HUDEP-2 (cell line): ENCODE measurements around the gene MAML3.

Source experiments
- DNase-seq, 76 experiments: peaks; one replicate each; lab custom pipeline; 2025; ENCODE audit not compliant: unreplicated experiment in 76 of 76; lab: John Stamatoyannopoulos, UW

Gene MAML3

DNA sequence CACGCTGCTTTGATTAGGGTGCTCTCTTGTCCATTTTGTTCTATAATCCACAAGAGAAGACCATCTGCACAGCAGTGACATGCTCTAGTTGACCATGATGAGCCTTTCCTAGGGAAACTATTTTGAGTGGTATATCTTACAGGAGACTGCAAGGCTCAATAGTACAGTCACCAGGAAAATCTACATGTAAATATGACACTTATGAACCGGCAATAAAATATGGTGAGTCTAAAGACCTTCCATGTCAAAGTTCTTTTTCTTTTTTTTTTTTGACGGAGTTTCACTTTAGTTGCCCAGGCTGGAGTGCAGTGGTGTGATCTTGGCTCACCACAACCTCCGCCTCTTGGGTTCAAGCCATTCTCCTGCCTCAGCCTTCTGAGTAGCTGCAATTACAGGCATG lies 384.6 kb downstream of the MAML3 start:
- DNase-seq, result no peak

GRCh38 chr4:139768896-139769295 lies 385.1 kb downstream of the MAML3 start:
- DNase-seq, result peak in 13 of 76 experiments; percentile 1 to 21 (median 9)

GRCh38 chr4:139768366-139768765 lies 385.6 kb downstream of the MAML3 start:
- no peak for DNase-seq

DNA sequence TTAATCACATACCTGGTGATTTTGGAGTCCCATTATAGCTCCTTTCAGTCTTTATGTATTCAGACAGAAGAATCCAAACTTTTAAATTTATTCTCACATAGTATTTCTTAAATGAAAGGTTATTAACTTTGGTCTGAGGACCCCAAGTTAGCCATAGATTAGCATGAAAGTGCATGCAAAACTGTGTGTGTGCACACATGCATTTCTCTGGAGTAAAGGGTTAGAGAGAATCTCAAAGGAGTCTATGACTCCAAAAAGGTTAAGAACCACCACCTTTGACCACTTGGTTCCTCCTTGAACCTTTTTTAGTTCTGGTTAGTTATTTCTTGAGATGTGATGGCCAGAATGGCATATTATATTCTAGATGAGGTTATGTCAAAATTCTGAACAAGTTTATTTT lies 386.4 kb downstream of the MAML3 start:
- no peak for DNase-seq

- no peak for DNase-seq
Observed at GRCh38 chr4:139767168-139767567, 386.8 kb downstream of the MAML3 start.

DNA sequence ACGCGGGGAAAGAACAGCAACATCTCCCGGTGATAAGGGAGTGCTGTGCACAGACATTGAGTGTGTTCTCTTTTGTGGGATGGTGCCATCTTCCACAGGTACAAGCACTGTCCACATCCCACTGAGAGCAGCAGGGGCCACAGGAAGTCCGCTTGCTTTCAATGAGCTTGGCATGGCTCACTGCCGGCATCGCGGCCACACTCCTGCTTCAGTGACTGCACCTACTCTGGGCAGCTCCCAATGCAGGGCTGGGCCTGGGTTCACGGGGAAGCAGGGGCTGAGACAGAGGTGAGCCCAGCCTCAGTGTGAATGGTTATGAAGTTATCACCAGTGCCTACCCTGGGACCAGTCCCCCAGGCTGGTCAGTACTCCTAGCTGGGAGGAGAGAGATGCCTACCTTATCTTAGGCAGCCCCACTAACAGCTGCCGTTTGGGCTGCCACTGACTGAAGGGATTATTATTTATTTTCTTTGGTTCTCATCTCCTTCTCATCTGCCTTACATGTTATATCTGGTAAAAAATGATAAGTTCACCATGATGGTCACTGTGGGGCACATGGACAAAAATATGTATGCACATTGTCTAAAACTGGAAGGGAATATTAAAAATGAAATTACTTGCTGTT lies 389.2 kb downstream of the MAML3 start:
- DNase-seq, result no peak

DNA sequence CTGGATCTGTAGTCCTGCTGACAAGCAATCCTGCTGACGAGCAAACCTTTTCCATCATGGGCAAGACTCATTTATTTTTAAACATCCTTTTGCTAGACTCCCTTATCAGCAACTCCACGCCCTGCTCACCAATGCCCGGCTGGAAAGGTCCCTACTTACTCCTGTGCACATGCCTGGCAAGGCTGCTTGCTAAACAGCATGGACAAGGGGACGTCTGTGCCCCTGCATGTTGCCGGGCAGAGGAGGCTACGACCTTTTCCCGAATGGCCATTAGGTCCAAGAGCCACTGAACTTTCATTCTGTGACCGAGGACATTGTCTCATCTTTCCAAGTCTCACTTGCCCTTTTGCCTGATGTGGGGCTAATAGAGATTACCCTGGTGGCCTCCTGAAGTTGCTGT lies 389.8 kb downstream of the MAML3 start:
- no peak for DNase-seq

DNA sequence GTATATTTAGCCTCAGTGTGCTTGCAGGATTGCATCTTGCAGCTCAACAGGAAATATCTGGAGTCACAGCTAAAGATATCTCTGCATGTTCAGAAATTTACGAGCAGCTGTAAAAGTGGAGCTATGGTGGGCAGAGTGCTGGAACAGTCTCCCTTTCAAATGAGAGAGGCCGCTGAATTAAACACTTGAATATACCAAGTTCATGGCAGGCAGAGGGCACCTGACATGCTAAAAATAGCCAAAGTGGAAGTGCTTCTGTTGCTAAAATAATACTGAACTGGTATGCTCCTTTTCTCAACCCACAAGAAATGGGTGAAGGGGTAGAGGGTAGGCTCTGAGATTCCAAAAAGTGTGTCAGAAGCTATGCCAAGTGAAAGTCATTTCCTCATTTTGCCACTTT lies 390.3 kb downstream of the MAML3 start:
- no peak for DNase-seq

- no peak for DNase-seq
Observed at GRCh38 chr4:139763205-139763604, 390.8 kb downstream of the MAML3 start.

- DNase-seq, result no peak
Observed at GRCh38 chr4:139762720-139763119, 391.3 kb downstream of the MAML3 start.

GRCh38 chr4:139761461-139761860 lies 392.5 kb downstream of the MAML3 start:
- DNase-seq, result peak in 12 of 76 experiments; percentile 2 to 37 (median 8)

DNA sequence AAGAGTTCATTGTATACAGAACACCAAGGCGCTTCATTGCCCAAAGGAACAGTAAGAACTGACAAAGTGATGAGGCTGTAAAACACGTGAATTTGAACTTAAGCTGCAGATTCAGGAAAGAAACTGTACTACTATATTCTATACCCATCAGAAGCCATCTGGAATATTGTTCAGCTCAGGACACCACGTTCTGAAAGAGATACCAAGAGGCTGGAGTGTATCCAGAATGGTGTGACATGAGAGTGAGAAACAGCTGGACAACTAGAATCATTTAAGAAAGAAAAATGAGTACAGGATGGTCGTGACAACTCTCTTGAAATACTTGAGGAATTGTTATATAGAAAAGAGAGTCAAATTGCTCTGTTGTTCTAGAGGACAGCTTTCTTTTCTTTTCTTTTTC lies 393.4 kb downstream of the MAML3 start:
- DNase-seq, result no peak

GRCh38 chr4:139759097-139759496 lies 394.9 kb downstream of the MAML3 start:
- DNase-seq, result no peak

- no peak for DNase-seq
Observed at GRCh38 chr4:139756391-139757180, 397.4 kb downstream of the MAML3 start.

DNA sequence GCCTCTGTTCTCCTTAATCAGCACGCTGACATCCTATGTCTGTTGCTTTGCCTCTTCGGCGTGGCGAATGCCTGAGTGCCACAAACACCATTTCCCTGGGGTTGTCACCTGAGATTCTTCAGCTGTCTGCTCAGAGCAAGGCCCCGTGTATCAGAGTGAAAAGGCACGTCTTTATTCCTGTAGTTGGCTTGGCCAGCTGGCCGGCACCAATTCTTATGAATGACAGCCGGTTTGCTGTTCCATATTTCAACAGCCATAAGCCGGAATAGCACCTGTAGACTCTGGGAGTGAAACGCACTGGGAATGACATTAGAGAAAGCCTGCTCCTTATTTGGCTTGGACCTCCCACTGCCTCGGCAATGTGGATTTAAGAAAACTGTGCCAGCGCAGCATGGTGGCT lies 399.0 kb downstream of the MAML3 start:
- no peak for DNase-seq

GRCh38 chr4:139753686-139754085 lies 400.3 kb downstream of the MAML3 start:
- DNase-seq, result no peak

DNA sequence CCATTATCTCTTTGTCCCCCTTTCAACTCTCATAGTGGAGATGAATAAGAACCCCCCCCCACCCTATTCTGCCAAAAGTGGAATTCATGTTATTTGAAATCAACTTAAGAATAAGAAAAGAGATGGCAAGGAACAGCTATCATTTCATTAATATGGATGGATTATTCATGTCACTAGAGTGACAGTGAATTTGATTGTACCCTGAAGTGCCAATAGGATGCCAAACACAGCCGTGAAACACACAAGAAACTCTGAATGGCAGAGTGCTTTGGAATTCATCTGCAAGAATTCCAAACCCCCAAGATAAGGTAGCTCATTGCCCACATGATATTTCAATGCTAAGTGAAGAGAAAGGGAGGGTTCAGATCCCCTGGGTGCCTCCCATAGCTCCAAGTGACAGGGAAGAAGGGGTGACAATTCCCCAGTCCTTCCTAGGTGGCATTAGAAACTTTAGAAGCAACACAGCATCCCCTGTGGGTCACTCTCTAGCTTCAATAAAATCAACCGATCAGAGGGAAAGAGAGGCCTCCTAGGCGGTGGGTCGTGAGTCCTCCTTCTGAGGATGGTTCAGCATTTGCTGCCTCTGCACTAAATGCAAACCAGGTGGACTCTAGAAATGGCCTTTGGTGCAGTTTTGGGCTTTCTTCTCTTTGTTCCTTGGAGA lies 404.0 kb downstream of the MAML3 start:
- DNase-seq, result no peak

- DNase-seq, result no peak
Observed at GRCh38 chr4:139749338-139749737, 404.6 kb downstream of the MAML3 start.

DNA sequence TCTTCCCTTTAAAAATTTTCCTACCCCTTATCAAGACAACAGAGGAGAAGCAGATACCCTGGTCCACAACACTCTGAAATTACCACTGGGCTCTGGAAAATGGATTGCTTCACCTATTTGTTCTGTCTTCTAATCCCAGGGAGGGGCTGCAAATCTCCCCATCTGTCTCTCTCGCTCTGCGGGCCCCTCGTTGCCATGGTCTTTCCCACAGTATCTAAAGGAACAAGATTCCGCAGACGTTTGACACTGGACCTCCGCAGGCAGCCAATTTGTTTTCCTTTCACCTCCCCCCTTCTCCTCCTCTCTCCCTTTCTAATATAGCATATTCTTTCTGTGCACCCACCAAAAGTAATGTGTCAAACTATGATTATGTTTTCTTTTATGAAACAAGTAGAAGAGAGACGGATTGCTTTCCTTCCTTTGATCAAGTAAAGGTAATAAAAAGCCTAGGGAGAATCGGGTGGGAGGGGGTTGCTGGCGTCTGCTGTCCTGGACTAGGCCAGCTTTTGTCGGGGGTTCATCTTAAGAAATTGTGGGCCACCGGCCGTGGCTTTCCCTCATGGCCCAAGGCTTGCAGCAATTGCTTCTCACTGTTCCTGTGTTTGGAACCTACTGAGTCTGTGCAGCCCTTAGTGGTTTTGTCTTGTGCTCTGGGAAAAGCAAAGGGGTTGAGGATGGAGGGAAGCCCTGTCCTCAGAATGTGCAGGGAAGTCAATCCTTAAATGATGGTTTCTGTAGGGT lies 407.4 kb downstream of the MAML3 start:
- DNase-seq, result no peak

DNA sequence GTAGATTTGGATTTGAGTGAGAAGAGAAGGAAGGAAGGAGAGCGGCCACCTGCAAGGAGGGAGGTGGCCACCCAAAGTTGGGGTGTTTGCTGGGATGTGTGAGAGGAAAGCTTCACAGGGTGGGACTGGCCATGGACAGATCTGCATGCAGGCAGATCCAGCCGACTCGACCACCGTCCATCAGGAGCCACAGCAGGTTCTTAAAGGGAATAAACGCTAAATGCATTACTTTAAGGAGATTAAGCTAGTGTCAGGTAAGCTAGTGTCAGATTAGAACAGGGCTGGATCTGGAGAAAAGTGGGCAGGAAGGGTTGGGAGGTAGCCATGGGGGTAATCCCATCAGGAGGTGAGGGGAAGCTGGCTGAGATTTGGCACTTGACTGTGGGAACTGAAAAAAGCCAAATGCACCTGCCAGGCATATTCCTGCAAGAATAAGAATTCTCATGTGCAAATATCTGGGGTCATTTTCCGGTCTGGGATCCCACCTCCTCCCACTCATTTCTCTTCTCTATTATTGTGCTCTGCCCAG lies 408.8 kb downstream of the MAML3 start:
- no peak for DNase-seq

DNA sequence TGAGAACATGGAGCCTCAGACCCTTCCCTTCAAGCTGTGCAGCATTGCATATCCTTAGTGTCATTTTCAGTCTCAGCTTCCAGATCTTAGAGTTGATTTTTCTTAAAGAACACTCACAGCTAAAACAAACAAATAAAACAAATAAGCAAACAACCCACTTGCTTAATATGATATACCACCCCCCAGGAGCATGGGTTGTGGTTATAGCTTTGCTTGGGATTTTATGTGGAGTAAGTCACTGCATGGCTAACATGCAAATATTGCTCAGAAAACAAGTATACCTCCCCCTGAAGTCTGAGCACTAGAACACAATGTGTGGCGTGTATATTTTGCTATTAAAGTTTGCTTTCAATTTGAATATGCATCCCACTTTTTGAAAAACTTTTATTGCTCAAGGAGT lies 409.8 kb downstream of the MAML3 start:
- no peak for DNase-seq
